ENCODE data around the gene CDCA7L. TPM values are rescaled to one million over a fixed set of nuclear protein-coding genes. Genes with fewer than 3 reads are reported as not detected.

CDCA7L gene
- polyA plus RNA-seq, 1 experiment = 34.0 TPM

DNA sequence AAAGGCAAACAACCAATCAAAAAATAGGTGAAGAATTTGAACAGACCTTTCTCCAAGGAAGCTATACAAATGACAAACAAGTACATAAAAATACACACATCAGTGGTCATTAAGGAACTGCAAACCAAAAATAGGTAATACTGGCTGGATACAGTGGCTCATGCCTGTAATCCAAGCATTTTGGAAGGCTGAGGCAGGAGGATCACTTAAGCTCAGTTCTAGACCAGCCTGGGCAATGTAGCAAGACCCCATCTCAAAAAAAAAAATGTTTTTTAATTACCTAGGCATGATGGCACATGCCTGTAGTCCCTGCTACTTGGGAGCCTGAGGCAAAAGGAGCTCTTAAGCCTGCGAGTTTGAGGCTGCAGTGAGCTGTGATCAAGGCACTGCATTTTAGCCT is 19.3 kb downstream of the CDCA7L start:
- DNase-seq (ENCODE audit: low read depth) = no peak
- POLR2A ChIA-PET = no interaction called here
- Histone ChIP-seq H3K36me3 (ENCODE audit: control insufficient read depth, insufficient read depth, low read length) (no peaks in the 10 kb centered on the region), H3K27me3 (ENCODE audit: control insufficient read depth, insufficient read depth, low read length) (no peaks in the 10 kb centered on the region), H3K4me3 (ENCODE audit: low read depth, low read length) (no peak overlapping the region)
- TF ChIP-seq, protein P1, sequence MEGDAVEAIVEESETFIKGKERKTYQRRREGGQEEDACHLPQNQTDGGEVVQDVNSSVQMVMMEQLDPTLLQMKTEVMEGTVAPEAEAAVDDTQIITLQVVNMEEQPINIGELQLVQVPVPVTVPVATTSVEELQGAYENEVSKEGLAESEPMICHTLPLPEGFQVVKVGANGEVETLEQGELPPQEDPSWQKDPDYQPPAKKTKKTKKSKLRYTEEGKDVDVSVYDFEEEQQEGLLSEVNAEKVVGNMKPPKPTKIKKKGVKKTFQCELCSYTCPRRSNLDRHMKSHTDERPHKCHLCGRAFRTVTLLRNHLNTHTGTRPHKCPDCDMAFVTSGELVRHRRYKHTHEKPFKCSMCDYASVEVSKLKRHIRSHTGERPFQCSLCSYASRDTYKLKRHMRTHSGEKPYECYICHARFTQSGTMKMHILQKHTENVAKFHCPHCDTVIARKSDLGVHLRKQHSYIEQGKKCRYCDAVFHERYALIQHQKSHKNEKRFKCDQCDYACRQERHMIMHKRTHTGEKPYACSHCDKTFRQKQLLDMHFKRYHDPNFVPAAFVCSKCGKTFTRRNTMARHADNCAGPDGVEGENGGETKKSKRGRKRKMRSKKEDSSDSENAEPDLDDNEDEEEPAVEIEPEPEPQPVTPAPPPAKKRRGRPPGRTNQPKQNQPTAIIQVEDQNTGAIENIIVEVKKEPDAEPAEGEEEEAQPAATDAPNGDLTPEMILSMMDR (IDR thresholded peaks at IDR 0.05; ENCODE audit: insufficient read depth, low read depth, low read length) = no peak
- CTCF ChIA-PET = interaction anchor here (1.3 to 2.8 kb wide), 2 partner anchors 9 to 14 kb away, joined by 3 to 6 read pairs; no protein-coding TSS in a partner anchor

DNA sequence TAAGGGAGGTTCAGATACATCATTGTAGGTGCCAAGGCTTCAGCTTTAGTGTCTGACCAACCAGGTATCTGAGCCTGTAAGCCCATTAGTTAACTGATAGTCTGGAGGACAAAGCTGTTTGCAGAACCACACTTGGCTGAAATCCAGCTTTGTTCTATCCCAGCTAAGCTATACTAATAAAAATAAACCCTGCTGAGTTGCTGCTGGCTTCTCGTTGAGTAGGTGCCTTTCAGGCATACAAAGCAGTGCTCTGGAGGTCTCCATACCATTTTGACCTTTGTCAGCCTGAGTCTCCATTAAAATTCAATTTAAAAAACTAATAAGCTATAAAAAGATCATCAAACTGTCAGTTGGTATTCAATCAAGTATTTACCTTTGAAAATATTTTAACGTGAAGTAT is 22.0 kb downstream of the CDCA7L start:
- ChIA-PET POLR2A (interaction anchor here (0.7 kb wide), 1 partner anchor 23 kb away, joined by 3 read pairs; no protein-coding TSS in a partner anchor), CTCF (no interaction called here)
- no peaks in the 10 kb centered on the region for H3K36me3 ChIP-seq (ENCODE audit: control insufficient read depth, insufficient read depth, low read length)
- TF ChIP-seq, protein P1 (IDR thresholded peaks at IDR 0.05; ENCODE audit: insufficient read depth, low read depth, low read length) = no peak
- DNase-seq (ENCODE audit: low read depth) = no peak
- H3K4me3 ChIP-seq (ENCODE audit: low read depth, low read length) = no peak overlapping the region
- H3K27me3 ChIP-seq (ENCODE audit: control insufficient read depth, insufficient read depth, low read length) = no peaks in the 10 kb centered on the region

DNA sequence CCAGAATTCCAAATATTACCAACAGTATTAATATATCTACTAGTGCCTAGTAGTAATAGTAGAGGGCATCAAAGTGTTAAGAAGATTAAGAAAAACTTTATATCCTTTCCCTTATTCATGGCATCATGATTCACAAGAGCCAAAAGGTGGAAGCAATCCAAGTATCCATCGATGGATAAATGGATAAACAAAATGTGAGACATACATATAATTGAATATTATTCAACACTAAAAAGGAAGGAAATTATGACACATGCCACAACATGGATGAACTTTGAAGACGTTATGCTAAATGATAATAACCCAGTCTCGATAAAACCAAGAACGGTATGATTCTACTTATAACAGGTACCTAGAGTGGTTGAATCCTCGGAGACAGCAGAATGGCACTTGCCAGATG is 23.1 kb downstream of the CDCA7L start:
- H3K27me3 ChIP-seq (ENCODE audit: control insufficient read depth, insufficient read depth, low read length) = no peaks in the 10 kb centered on the region
- H3K4me3 ChIP-seq (ENCODE audit: low read depth, low read length) = no peak overlapping the region
- no peaks in the 10 kb centered on the region for H3K36me3 ChIP-seq (ENCODE audit: control insufficient read depth, insufficient read depth, low read length)
- DNase-seq (ENCODE audit: low read depth) = no peak
- POLR2A ChIA-PET = no interaction called here
- CTCF ChIA-PET = interaction anchor here (1.3 kb wide), 1 partner anchor 78 kb away, joined by 3 read pairs; no protein-coding TSS in a partner anchor
- TF ChIP-seq, protein P1 (IDR thresholded peaks at IDR 0.05; ENCODE audit: insufficient read depth, low read depth, low read length) = no peak

DNA sequence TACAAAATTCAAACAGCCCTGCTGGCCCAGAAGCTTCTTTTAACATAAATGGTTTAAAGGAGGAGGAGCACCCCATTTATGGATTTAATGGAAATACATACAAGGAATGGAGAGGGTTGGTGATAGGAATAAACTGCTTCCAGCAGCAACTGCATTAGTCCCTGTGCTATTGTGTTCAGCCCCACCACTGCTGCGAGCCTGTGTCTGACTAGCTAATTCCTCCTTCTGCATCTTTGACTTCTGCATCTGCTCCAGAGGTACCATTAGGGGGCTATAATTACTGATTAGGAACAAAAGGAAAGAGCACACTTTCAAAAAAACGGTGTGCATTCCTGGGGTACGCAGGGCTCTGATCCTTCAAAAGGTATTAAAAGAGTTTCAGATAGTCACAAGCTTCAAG is 24.8 kb downstream of the CDCA7L start:
- ChIA-PET CTCF (interaction anchor here (0.6 kb wide), 1 partner anchor 184 kb away, joined by 3 read pairs; no protein-coding TSS in a partner anchor), POLR2A (no interaction called here)
- no peak overlapping the region for H3K4me3 ChIP-seq (ENCODE audit: low read depth, low read length)
- DNase-seq (ENCODE audit: low read depth) = no peak
- no peaks in the 10 kb centered on the region for H3K27me3 ChIP-seq (ENCODE audit: control insufficient read depth, insufficient read depth, low read length)
- TF ChIP-seq, protein P1 (IDR thresholded peaks at IDR 0.05; ENCODE audit: insufficient read depth, low read depth, low read length) = no peak
- H3K36me3 ChIP-seq (ENCODE audit: control insufficient read depth, insufficient read depth, low read length) = no peaks in the 10 kb centered on the region

DNA sequence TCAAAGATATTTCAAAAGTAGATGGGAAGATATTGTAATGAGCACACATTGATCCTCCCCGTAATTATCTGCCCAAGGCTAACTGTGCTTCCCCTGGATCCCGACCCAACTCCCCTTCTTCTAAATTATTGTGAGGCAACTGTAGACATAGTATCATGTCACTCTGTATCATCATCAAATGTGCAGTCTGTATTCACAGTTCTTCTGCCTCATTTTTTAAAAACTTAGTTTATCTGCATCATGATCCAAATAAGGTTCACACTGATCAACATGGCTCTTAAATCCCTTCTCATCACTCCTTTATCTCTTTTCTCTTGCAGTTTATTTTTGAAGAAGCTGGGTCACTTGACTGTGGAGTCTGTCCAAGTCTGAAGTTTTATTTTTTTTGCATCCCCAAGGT is 27.5 kb downstream of the CDCA7L start:
- Histone ChIP-seq H3K4me3 (ENCODE audit: low read depth, low read length) (no peak overlapping the region), H3K36me3 (ENCODE audit: control insufficient read depth, insufficient read depth, low read length) (no peaks in the 10 kb centered on the region), H3K27me3 (ENCODE audit: control insufficient read depth, insufficient read depth, low read length) (no peaks in the 10 kb centered on the region)
- TF ChIP-seq, protein P1 (IDR thresholded peaks at IDR 0.05; ENCODE audit: insufficient read depth, low read depth, low read length) = no peak
- DNase-seq (ENCODE audit: low read depth) = no peak
- ChIA-PET CTCF (interaction anchor here (0.7 kb wide), 1 partner anchor 270 kb away, joined by 3 read pairs; no protein-coding TSS in a partner anchor), POLR2A (no interaction called here)

Data from BJ (cell line).